ENCODE measurements around the gene RABGAP1.
"Not testable (repeated sequence)": the region's sequence is repeated elsewhere in the genome, so short reads cannot be mapped to it uniquely, and the experiment has no call there.

RABGAP1 gene

DNA sequence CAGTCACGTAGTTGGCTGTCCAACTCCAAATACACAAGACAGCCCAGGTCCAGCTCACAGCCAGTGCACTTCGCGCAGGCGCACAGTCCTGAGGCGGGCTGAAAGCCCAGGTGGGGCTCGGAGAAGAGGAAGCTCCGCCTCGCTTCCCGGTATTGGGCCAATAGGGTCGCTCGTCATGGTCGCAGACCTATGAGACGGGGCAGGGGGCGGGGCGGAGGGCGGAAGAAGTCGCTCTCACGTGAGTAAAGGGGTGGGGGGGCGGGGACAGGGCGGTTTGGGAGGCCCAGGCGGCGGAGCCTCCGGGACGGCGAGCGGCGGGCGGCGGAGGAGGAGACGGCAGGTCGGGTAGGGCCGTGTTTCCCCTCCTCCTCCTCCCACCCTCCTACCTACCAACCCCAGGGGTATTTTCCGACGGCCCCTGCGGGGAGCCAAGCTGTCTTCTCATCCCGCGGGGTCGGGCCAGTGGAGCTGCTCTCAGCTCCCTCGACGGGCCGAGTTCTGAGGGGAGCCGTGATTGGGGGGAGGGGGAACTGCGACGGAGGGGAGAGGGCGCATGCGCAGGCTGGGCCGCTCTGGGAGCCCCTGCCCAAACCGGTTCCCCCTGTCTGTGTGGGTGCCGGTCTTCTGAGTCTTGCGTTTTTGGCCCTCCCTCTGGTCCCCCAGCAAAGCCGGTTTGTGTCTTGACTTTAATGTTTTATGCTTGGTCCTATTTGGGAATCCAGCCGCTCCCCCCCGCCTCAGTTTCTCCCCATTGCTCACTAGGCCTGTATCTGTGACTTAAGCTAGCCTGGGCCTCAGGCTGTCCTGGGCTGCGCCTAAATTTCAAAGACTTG is at the start of gene RABGAP1:
Gene RABGAP1, plus strand, starts transcription at position 272 of the 833 bp plus-strand sequence. CDS start 16,040 bp downstream, outside the sequence.
- DNase-seq, result peak; percentile 97
- Mint-ChIP-seq H3K4me1 (ENCODE audit: low read depth) (peaks cover 40% of the 10 kb centered on the region), H3K36me3 (ENCODE audit: low read depth) (peaks cover 57% of the 10 kb centered on the region), H3K27ac (peak within 1 kb of the TSS; percentile 93), H3K27me3 (no peaks in the 10 kb centered on the region), H3K4me3 (peak within 1 kb of the TSS; percentile 98), H3K9me3 (no peaks in the 10 kb centered on the region)

DNA sequence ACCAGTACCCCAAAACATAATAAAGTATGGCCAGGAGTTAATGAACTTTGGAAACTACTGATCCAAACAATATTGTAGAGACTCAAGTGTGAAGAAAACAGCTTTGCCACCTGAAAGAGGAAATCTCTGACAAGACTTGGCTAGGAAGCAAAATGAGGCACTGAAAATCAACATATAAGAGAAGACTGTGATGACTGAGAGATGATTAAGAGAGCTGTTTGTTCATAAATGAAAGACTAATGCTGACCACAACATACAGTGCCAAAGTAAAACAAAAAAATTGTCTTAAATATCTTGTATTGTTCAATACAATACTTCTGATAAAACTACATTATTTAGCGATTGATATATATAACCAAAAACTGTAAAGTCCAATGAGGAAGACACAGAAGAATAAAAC is 42.9 kb upstream of the RABGAP1 start:
- no peaks in the 10 kb centered on the region for H3K9me3 Mint-ChIP-seq
- H3K36me3 Mint-ChIP-seq (ENCODE audit: low read depth), result peaks cover 61% of the 10 kb centered on the region
- H3K27ac Mint-ChIP-seq, result peak overlapping the region; percentile 19
- no peak overlapping the region for H3K4me3 Mint-ChIP-seq
- H3K27me3 Mint-ChIP-seq, result no peaks in the 10 kb centered on the region
- peaks cover 46% of the 10 kb centered on the region for H3K4me1 Mint-ChIP-seq (ENCODE audit: low read depth)
- DNase-seq, result no peak

DNA sequence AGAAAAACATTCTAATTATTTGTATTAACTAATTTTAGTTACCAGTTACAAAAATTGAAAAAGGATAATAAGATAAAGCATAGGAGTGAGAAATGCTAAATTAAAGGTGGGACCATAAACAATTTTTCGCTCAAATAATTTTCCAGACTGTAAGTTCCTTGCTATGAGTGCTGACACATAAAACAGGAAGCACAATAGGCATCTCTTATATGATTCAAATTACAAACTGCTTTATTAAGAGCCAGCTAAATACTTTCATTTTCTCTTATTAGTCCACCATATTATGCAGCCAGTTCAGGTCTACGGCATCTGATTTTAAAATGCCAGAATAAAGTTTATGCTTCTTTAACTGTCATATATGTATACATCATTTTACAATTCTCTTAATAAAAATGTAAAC is 40.0 kb upstream of the RABGAP1 start:
- Mint-ChIP-seq H3K4me3 (peak overlapping the region; percentile 71), H3K36me3 (ENCODE audit: low read depth) (peaks cover 50% of the 10 kb centered on the region), H3K4me1 (ENCODE audit: low read depth) (peaks cover 46% of the 10 kb centered on the region), H3K27ac (peak overlapping the region; percentile 77), H3K27me3 (no peaks in the 10 kb centered on the region), H3K9me3 (no peaks in the 10 kb centered on the region)
- no peak for DNase-seq

DNA sequence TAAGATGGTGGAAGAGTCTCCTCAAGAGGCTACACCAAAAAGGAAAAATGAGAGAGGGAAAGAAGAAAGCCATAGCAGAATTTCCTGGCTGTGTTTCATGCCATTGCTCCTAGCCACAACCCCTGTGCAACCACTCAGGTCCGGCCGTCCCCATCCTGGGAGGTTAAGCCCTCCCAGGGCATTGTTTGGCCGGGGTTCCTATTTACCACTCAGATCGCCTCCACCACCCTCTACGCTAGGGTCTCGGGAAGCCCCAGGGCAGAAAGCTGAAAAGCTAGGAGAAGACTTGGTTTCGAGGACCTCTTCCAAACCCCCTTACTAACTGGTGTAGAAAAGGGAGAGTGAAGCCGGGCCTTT is 36.4 kb upstream of the RABGAP1 start:
- Mint-ChIP-seq H3K4me1 (ENCODE audit: low read depth) (peaks cover 29% of the 10 kb centered on the region), H3K9me3 (no peaks in the 10 kb centered on the region)
- no peak for DNase-seq

DNA sequence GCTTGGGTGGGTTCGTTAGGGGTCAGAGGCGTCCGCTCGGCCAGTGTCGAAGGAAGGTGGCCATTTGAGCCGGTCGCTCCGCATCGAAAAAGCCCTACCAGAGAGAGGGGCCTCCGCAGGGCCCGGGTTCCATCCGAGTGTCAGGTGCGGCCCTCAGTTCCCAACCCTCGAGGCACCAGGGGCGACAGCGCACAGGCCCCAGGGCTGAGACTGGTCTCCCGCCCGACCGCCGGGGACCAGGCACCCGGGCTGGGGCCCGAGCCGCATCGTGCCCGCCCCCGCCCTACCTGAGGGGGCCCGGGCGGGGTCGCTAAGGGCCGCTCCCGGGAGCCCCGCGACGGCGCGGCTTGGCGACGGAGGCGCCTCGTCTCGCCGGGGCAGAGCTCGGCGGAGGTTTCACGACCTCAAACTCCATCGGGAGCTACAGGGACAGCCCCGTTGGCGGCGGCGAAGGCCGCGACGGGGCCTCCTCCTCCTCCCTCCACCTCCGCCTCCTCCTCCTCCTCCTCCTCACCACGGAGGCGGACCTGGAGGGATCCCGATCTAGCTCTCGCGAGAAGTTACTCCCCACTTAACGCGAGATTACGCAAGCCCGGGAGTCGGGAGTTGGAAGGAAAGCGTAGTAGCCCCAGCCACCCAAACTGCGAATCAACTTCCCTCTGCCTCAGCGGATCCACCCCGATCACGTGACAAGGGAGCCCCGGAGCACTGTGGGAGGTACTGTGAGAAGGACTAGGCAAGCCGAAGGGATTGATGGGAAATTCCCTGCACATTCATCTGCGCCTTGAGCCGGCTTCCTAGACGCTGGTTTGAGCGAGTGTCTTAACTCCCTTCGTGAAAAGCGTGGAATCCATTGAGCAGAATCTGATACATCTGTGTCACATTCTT is 35.8 kb upstream of the RABGAP1 start, which contains the start of gene RC3H2:
Gene RC3H2, minus strand, starts transcription at position 537 of the 888 bp plus-strand sequence. CDS start 7,850 bp downstream, outside the sequence.
- Mint-ChIP-seq H3K27me3 (no peaks in the 10 kb centered on the region), H3K36me3 (ENCODE audit: low read depth) (peaks cover 45% of the 10 kb centered on the region), H3K4me3 (peak within 1 kb of the TSS; percentile 95), H3K9me3 (no peaks in the 10 kb centered on the region), H3K27ac (peak within 1 kb of the TSS; percentile 96), H3K4me1 (ENCODE audit: low read depth) (peaks cover 27% of the 10 kb centered on the region)
- DNase-seq, result peak; percentile 95

More for the DNA sequence above, 36.4 kb upstream of the RABGAP1 start:
- peaks cover 40% of the 10 kb centered on the region for H3K36me3 Mint-ChIP-seq (ENCODE audit: low read depth)
- H3K4me3 Mint-ChIP-seq, result peak overlapping the region; percentile 95
- no peaks in the 10 kb centered on the region for H3K27me3 Mint-ChIP-seq
- peak overlapping the region; percentile 96 for H3K27ac Mint-ChIP-seq

DNA sequence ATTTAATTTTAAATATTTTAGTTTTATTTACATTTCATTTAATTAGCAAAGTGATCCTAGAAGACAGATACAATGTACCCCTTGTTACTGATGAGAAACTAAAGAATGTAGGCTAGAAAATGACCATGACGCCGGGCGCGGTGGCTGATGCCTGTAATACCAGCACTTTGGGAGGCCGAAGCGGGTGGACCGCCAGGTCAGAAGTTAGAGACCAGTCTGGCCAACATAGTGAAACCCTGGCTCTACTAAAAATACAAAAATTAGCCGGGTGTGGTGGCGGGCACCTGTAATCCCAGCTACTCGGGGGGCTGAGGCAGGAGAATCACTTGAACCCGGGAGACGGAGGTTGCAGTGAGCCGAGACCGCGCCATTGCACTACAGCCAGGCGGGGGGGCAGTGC is 34.7 kb upstream of the RABGAP1 start:
- not testable (repeated sequence) for H3K4me3 Mint-ChIP-seq, H3K9me3 Mint-ChIP-seq, DNase-seq, H3K27ac Mint-ChIP-seq, H3K27me3 Mint-ChIP-seq
- Mint-ChIP-seq H3K36me3 (ENCODE audit: low read depth) (peaks cover 55% of the 10 kb centered on the region), H3K4me1 (ENCODE audit: low read depth) (peaks cover 31% of the 10 kb centered on the region)

DNA sequence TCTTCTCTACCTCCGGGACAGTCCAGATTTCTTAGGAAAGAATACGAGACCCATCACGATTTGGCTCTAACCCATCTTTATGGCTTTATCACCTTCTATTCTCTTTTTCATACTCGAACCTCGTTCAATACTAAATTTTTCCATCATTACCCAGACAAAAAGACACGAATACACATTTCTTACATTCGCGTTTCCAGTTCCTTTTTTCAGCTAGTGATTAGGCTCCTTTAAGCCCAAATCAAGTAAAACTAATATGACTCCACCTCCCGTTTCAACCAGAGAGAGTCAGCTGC is 28.2 kb upstream of the RABGAP1 start:
- no peak for DNase-seq
- Mint-ChIP-seq H3K27me3 (no peaks in the 10 kb centered on the region), H3K36me3 (ENCODE audit: low read depth) (peaks cover 56% of the 10 kb centered on the region), H3K4me1 (ENCODE audit: low read depth) (peaks cover 37% of the 10 kb centered on the region), H3K4me3 (peak overlapping the region; percentile 98), H3K9me3 (no peaks in the 10 kb centered on the region), H3K27ac (peak overlapping the region; percentile 99)

DNA sequence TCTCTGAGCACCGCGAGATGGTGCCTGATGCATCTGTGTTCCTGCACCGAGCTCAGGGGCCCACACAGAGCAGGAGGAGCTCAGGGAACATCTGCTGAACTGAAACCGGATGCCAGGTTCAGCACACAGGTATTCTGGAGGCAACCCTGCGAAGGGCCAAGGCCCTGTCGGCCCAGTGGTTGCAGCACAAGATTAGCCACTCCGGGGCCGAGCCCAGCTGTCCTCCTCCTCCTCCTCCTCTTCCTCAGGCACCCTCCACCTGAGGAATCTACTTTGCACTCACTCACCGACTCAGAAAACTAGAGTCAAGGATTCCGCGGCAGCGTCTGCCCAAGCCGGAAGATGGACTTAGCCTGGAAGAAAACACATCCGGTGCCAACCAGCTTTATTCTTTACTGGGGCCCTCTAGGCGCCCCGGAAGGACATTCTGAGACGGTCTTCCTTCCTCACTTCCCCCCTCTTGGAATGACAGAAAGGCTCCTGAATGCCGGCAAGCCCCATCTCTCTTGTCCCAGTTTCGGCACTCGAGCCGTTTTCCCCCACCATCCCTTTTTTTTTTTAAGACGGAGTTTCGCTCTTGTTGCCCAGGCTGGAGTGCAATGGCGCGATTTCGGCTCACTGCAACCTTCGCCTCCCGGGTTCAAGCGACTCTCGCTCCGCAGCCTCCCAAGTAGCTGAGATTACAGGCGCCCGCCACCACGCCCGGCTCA is 27.7 kb upstream of the RABGAP1 start, which contains the start of gene ZBTB6:
Gene ZBTB6, minus strand, starts transcription at position 360 of the 710 bp plus-strand sequence. CDS start 1,251 bp downstream, outside the sequence.
- peaks cover 37% of the 10 kb centered on the region for H3K4me1 Mint-ChIP-seq (ENCODE audit: low read depth)
- H3K27ac Mint-ChIP-seq, result peak within 1 kb of the TSS; percentile 99
- no peaks in the 10 kb centered on the region for H3K9me3 Mint-ChIP-seq
- no peaks in the 10 kb centered on the region for H3K27me3 Mint-ChIP-seq
- H3K36me3 Mint-ChIP-seq (ENCODE audit: low read depth), result peaks cover 54% of the 10 kb centered on the region
- DNase-seq, result peak; percentile 82
- peak within 1 kb of the TSS; percentile 98 for H3K4me3 Mint-ChIP-seq

DNA sequence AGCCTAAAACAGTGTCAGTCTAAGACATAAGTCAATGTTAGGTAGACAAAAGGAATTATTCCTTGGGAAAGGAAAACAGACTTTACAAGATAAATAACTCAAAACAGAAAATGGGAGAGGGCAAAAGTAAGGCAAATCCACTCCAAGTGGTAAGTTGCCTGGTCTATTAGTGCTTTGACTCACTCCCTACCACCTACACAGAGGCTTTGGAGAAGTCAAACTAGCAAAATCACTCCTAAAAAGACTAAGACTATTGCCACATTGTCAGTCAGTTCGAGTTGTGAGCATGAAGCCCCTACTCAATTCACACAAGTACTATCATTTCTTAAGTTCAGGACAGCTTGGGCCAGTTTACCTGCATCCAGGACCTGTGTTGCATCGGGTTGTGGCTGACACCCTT is 22.5 kb upstream of the RABGAP1 start:
- H3K27ac Mint-ChIP-seq, result no peak overlapping the region
- H3K36me3 Mint-ChIP-seq (ENCODE audit: low read depth), result peaks cover 48% of the 10 kb centered on the region
- H3K9me3 Mint-ChIP-seq, result no peaks in the 10 kb centered on the region
- H3K27me3 Mint-ChIP-seq, result no peaks in the 10 kb centered on the region
- no peak for DNase-seq
- peaks cover 5% of the 10 kb centered on the region for H3K4me1 Mint-ChIP-seq (ENCODE audit: low read depth)
- H3K4me3 Mint-ChIP-seq, result no peak overlapping the region

DNA sequence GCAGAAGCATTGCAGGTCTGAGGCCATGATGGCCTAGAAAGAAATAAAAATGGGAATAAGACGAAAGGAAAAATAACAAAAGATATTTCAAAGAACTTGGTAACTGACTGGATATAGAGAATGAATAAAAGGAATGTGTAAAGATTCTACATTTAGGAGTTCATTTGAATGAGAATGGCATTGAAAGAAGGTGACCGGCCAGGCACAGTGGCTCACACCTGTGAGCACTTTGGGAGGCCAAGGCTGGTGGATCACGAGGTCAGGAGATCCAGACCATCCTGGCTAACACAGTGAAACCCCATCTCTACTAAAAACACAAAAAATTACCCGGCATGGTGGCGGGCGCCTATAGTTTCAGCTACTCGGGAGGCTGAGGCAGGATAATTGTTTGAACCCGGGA is 18.1 kb upstream of the RABGAP1 start:
- H3K27me3 Mint-ChIP-seq, result no peaks in the 10 kb centered on the region
- H3K9me3 Mint-ChIP-seq, result no peaks in the 10 kb centered on the region
- DNase-seq, result no peak
- H3K4me3 Mint-ChIP-seq, result no peak overlapping the region
- H3K4me1 Mint-ChIP-seq (ENCODE audit: low read depth), result peaks cover 4% of the 10 kb centered on the region
- peaks cover 51% of the 10 kb centered on the region for H3K36me3 Mint-ChIP-seq (ENCODE audit: low read depth)
- no peak overlapping the region for H3K27ac Mint-ChIP-seq

DNA sequence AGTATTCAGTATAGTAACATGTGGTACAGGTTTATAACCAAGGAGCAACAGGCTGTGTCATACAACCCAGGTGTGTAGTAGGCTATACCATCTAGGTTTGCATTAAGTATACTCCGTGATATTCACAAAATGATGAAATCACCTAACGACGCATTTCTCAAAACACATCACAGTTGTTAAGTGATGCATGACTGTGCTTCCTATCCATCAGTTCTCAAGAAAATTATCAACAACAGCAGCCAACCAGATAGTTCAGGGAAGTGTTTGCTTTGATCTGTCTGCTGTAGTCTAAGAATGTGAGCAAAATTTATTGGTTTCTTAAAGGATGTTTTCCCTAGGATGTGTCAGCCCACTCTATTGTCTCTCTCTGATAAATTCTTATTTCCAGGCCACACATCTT is 16.9 kb upstream of the RABGAP1 start:
- Mint-ChIP-seq H3K4me3 (no peak overlapping the region), H3K9me3 (no peaks in the 10 kb centered on the region), H3K27me3 (no peaks in the 10 kb centered on the region), H3K36me3 (ENCODE audit: low read depth) (peaks cover 41% of the 10 kb centered on the region), H3K27ac (peak overlapping the region; percentile 3), H3K4me1 (ENCODE audit: low read depth) (peaks cover 4% of the 10 kb centered on the region)
- DNase-seq, result no peak

DNA sequence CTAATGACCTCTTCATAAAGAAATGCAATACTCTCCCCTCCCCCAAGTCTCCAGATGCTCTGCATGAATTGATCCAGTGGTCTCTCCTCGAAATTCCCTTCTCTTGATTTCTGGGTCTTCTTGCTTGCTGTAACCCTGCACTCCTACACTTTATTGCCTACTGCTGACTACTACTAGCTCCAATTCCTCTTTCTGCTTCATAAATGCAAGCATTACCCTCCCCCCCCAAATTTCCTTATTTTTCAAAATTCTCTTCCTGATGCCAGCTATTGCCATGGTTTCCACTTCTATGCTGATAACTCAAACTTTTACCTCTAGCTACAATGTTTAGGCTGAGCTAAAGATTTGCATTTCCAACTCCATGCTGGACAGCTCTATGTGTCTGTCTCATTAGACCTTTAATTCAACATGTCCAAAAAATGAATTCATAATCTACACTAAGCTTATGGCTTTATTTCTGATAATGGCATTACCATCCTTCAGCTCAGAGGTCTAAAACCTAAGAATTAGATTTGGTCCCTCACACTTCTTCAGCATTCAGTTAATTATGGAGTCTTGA is 10.9 kb upstream of the RABGAP1 start:
- peaks cover 18% of the 10 kb centered on the region for H3K36me3 Mint-ChIP-seq (ENCODE audit: low read depth)
- H3K4me1 Mint-ChIP-seq (ENCODE audit: low read depth), result peaks cover 10% of the 10 kb centered on the region
- no peak for DNase-seq
- H3K4me3 Mint-ChIP-seq, result no peak overlapping the region
- no peaks in the 10 kb centered on the region for H3K9me3 Mint-ChIP-seq
- H3K27me3 Mint-ChIP-seq, result no peaks in the 10 kb centered on the region
- no peak overlapping the region for H3K27ac Mint-ChIP-seq

DNA sequence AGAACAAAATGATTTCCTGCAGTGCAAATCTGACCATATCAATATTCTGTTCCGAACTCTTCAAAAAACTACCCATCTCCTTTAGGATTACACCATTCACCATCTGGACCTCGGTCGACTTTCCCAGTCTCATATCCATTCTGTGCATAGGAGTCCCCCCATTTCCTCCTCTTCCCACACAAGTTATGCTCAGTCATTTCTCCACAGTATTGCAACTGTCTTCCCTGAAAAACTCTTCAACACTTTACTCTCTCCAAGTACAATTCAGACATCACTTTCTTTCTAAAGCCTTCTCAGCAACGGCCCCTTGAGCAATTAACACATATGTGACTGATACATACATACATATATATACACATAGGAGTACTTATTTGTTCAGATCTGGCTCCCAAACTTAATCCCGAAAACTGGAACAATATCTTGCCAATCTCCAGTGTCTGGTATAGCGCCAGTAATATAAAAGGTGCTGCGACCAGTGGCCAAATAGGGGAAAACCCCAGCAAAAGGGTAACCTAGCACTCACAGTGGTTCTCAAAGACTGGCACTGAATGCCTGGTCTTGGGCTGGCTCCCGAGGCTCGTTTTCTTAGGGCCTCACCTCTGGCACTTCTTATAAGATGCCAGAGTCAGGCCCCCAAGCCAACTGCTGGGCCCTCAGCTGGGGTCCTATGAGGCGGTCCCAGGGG is 10.1 kb upstream of the RABGAP1 start:
- Mint-ChIP-seq H3K27me3 (no peaks in the 10 kb centered on the region), H3K4me1 (ENCODE audit: low read depth) (peaks cover 12% of the 10 kb centered on the region), H3K4me3 (no peak overlapping the region), H3K9me3 (no peaks in the 10 kb centered on the region), H3K27ac (no peak overlapping the region), H3K36me3 (ENCODE audit: low read depth) (peaks cover 21% of the 10 kb centered on the region)
- DNase-seq, result no peak

Measured in activated T-cell treated with anti-CD3 and anti-CD28 coated beads, Interleukin-2, amount 50 U/mL, for 24 hours (primary cell).